HCT116 (cell line): Measurements from ENCODE around the gene KREMEN2. TPM values are rescaled to one million over a fixed set of nuclear protein-coding genes. Genes with fewer than 3 reads are reported as not detected.

Experiments
- ATAC-seq: fragments of 200-7000 bp; cut with Tn5 transposase; 2 replicates; pipeline ENCODE4 v1.9.1; 2020; ENCODE audit warnings: mild to moderate bottlenecking, moderate library complexity
- BruUV-seq: library from RNA; stranded (reverse); fragments of 400-500 nt; replicated peaks from 2 replicates; lab custom pipeline; 2021; lab: Mats Ljungman, UMichigan
- CTCF ChIA-PET: fragments of 300-600 bp; sonication (Branson Sonifier 250); formaldehyde crosslinking; loops from one replicate; lab custom pipeline; 2021; ENCODE audit warnings: antibody characterized with exemption; lab: Charles Lee
- POLR2A ChIA-PET: fragments of 300-600, 350-600 bp; sonication (Branson Sonifier 250); formaldehyde crosslinking; loops from one replicate; lab custom pipeline; 2021; ENCODE audit warnings: antibody characterized with exemption; lab: Charles Lee
- RAD21 ChIA-PET, 2 experiments: fragments of 300-600 bp; sonication (Branson Sonifier 250); formaldehyde crosslinking; loops; one replicate each; lab custom pipeline; 2023; ENCODE audit warnings: low total read pairs in 2 of 2; ENCODE audit not compliant: uncharacterized antibody in 2 of 2, unreplicated experiment in 2 of 2, low non-redundant PET in 1 of 2; lab: Charles Lee
- DNase-seq: peaks from one replicate; pipeline ENCODE4 v3.0.0-alpha.2; 2010; ENCODE audit warnings: low read depth, low spot score
- H2AFZ ChIP-seq: fragments of 200-600 bp; shearing (Covaris generic), sonication (generic); 2 replicates; pipeline ENCODE4 v1.6.1; 2017; ENCODE audit warnings: low read depth, mixed run types, mixed read lengths, antibody characterized with exemption, low read length; ENCODE audit not compliant: poor library complexity, severe bottlenecking
- H3K27ac ChIP-seq: 2 replicates; pipeline ENCODE4 v1.5.1; 2012; ENCODE audit warnings: low read depth, low read length
- H3K27me3 ChIP-seq: fragments of 200-600 bp; sonication (generic); 2 replicates; pipeline ENCODE4 v1.6.1; 2016; ENCODE audit warnings: mixed run types, low read length, mixed read lengths; ENCODE audit not compliant: insufficient read depth
- H3K36me3 ChIP-seq, 2 experiments: fragments of 200-500 bp in 1 of 2; fragments of 200-600 bp in 1 of 2; sonication (Bioruptor generic) in 1 of 2; sonication (generic) in 1 of 2; 2 replicates each; pipeline versions ENCODE4 v1.5.1 to v1.6.1; 2014 to 2016; ENCODE audit warnings: low read length in 2 of 2, inconsistent platforms in 1 of 2, mixed read lengths in 1 of 2, mixed run types in 1 of 2; ENCODE audit not compliant: insufficient read depth in 2 of 2, control insufficient read depth in 1 of 2
- H3K4me1 ChIP-seq, 2 experiments: fragments of 200-600 bp in 1 of 2; sonication (generic) in 1 of 2; 2 replicates each; pipeline versions ENCODE4 v1.5.1 to v1.6.1; 2012 to 2017; ENCODE audit warnings: low read length in 2 of 2, inconsistent platforms in 1 of 2, mild to moderate bottlenecking in 1 of 2, mixed read lengths in 1 of 2, mixed run types in 1 of 2, moderate library complexity in 1 of 2; ENCODE audit not compliant: insufficient read depth in 2 of 2, control insufficient read depth in 1 of 2
- H3K4me2 ChIP-seq: fragments of 200-600 bp; sonication (generic); 2 replicates; pipeline ENCODE4 v1.6.1; 2017; ENCODE audit warnings: mixed run types, low read length, mixed read lengths
- H3K4me3 ChIP-seq, 2 experiments: fragments of 200-600 bp in 1 of 2; sonication (generic) in 1 of 2; replicated peaks in 1 of 2; 2 replicates each; pipeline ENCODE4 v1.5.1; 2011 to 2016; ENCODE audit warnings: low read length in 2 of 2, control low read depth in 1 of 2, low read depth in 1 of 2, mild to moderate bottlenecking in 1 of 2, mixed read lengths in 1 of 2, mixed run types in 1 of 2
- H3K79me2 ChIP-seq: fragments of 200-600 bp; sonication (generic); 2 replicates; pipeline ENCODE4 v1.6.1; 2017; ENCODE audit warnings: mild to moderate bottlenecking, mixed run types, low read length, moderate library complexity, mixed read lengths; ENCODE audit not compliant: insufficient read depth
- H3K9ac ChIP-seq: fragments of 200-600 bp; sonication (generic); 2 replicates; pipeline ENCODE4 v1.6.1; 2016; ENCODE audit warnings: low read length, mixed read lengths
- H3K9me2 ChIP-seq: fragments of 200-600 bp; sonication (generic), shearing (Covaris generic); 2 replicates; pipeline ENCODE4 v1.6.1; 2017; ENCODE audit warnings: mixed run types, mild to moderate bottlenecking, moderate library complexity; ENCODE audit not compliant: insufficient read depth
- H3K9me3 ChIP-seq, 2 experiments: fragments of 200-500 bp in 1 of 2; fragments of 200-600 bp in 1 of 2; sonication (Bioruptor generic) in 1 of 2; sonication (generic) in 1 of 2; 2 replicates each; pipeline ENCODE4 v1.6.1; 2014 to 2017; ENCODE audit warnings: low read length in 2 of 2, mixed read lengths in 2 of 2, inconsistent platforms in 1 of 2, low read depth in 1 of 2, mild to moderate bottlenecking in 1 of 2, mixed run types in 1 of 2, moderate library complexity in 1 of 2; ENCODE audit not compliant: control insufficient read depth in 1 of 2, insufficient read depth in 1 of 2
- H4K20me1 ChIP-seq: fragments of 200-600 bp; sonication (generic), shearing (Covaris generic); 2 replicates; pipeline ENCODE4 v1.6.1; 2017; ENCODE audit warnings: mixed run types, mild to moderate bottlenecking, moderate library complexity; ENCODE audit not compliant: insufficient read depth
- ATF3 ChIP-seq: IDR thresholded peaks from 2 replicates; pipeline ENCODE4 v1.6.1; 2012
- CBX3 ChIP-seq: IDR thresholded peaks from 2 replicates; pipeline ENCODE4 v1.6.1; 2012; ENCODE audit warnings: low read depth
- CEBPB ChIP-seq: IDR thresholded peaks from 2 replicates; pipeline ENCODE4 v1.6.1; 2012; ENCODE audit warnings: low read depth
- CTCF ChIP-seq, 3 experiments: fragments of 200-600 bp in 1 of 3; sonication (generic) in 1 of 3; IDR thresholded peaks in 2 of 3; conservative IDR thresholded peaks in 1 of 3; 2 replicates each; pipeline ENCODE4 v1.5.1; 2012 to 2017; ENCODE audit warnings: low read depth in 2 of 3, low read length in 2 of 3, antibody characterized with exemption in 1 of 3, borderline replicate concordance in 1 of 3, control low read depth in 1 of 3, mild to moderate bottlenecking in 1 of 3, mixed read lengths in 1 of 3, mixed run types in 1 of 3, moderate library complexity in 1 of 3; ENCODE audit not compliant: insufficient read depth in 1 of 3
- EGR1 ChIP-seq: IDR thresholded peaks from 2 replicates; pipeline ENCODE4 v1.6.1; 2012; ENCODE audit warnings: low read depth
- FOSL1 ChIP-seq: IDR thresholded peaks from 2 replicates; pipeline ENCODE4 v1.6.1; 2012; ENCODE audit warnings: low read depth
- JUND ChIP-seq: IDR thresholded peaks from 2 replicates; pipeline ENCODE4 v1.6.1; 2012
- POLR2A ChIP-seq: IDR thresholded peaks from 2 replicates; pipeline ENCODE4 v1.7.0; 2011; ENCODE audit warnings: borderline replicate concordance; ENCODE audit not compliant: insufficient read depth, insufficient read length; ENCODE audit errors: extremely low read depth
- RAD21 ChIP-seq: IDR thresholded peaks from 2 replicates; pipeline ENCODE4 v1.6.1; 2012; ENCODE audit warnings: low read depth, mild to moderate bottlenecking
- SIN3A ChIP-seq: IDR thresholded peaks from 2 replicates; pipeline ENCODE4 v1.6.1; 2012; ENCODE audit warnings: low read depth
- SP1 ChIP-seq: IDR thresholded peaks from 2 replicates; pipeline ENCODE4 v1.6.1; 2012; ENCODE audit warnings: low read depth
- SRF ChIP-seq: IDR thresholded peaks from 2 replicates; pipeline ENCODE4 v1.6.1; 2012; ENCODE audit warnings: low read depth
- YY1 ChIP-seq: IDR thresholded peaks from 2 replicates; pipeline ENCODE4 v1.6.1; 2011; ENCODE audit warnings: low read length, low read depth, moderate library complexity, mild to moderate bottlenecking; ENCODE audit not compliant: insufficient replicate concordance; ENCODE audit errors: extremely low read depth
- ZNF274 ChIP-seq: fragments of 200-500 bp; sonication (Bioruptor generic); IDR thresholded peaks from 2 replicates; pipeline ENCODE4 v1.6.1; 2014; ENCODE audit warnings: mild to moderate bottlenecking, low read depth, low read length, inconsistent platforms
- intact Hi-C: fragments of 100-400 bp; cut with micrococcal nuclease; formaldehyde crosslinking; loops from 2 replicates; pipeline ENCODE4 v1.10.0; 2022
- total RNA-seq: library from RNA; stranded (reverse); gene quantifications from one replicate; pipeline ENCODE4 v1.2.1, GENCODE V29; 2021; ENCODE audit not compliant: unreplicated experiment

Gene KREMEN2
- total RNA-seq, 1 experiment from 2014 or later = 14.1 TPM

GRCh38 chr16:3015865-3016521 is 51.9 kb downstream of the KREMEN2 start:
- Histone ChIP-seq H3K9me2 (no peaks in the 10 kb centered on the region), H3K4me3 (no peak overlapping the region), H2AFZ (no peak overlapping the region), H4K20me1 (no peaks in the 10 kb centered on the region), H3K79me2 (peaks cover 6% of the 10 kb centered on the region; the same call in 1 of the 2 replicates), H3K27ac (no peak overlapping the region), H3K9me3 (no peaks in the 10 kb centered on the region), H3K4me1 (peaks cover 39 to 73% of the 10 kb centered on the region in 2 experiments), H3K9ac (no peak overlapping the region), H3K27me3 (no peaks in the 10 kb centered on the region), H3K36me3 (no peaks in the 10 kb centered on the region; a peak in 1 of 4 replicates), H3K4me2 (no peak overlapping the region)
- BruUV-seq = no TSS peak
- ATAC-seq = no peak
- intact Hi-C loops = no loop called here
- ChIA-PET RAD21 (no interaction called here), CTCF (no interaction called here), POLR2A (no interaction called here)
- no peak for TF ChIP-seq YY1
- TF ChIP-seq ATF3 = no peak
- no peak for TF ChIP-seq SIN3A
- DNase-seq = no peak

GRCh38 chr16:3017344-3017743 is 53.3 kb downstream of the KREMEN2 start:
- Histone ChIP-seq H3K36me3 (peaks cover 0 to 10% of the 10 kb centered on the region in 2 experiments; a peak in 1 of 4 replicates), H3K4me2 (no peak overlapping the region), H2AFZ (no peak overlapping the region), H3K9ac (no peak overlapping the region), H3K9me3 (no peaks in the 10 kb centered on the region), H3K9me2 (no peaks in the 10 kb centered on the region), H3K4me1 (peaks cover 33 to 70% of the 10 kb centered on the region in 2 experiments), H4K20me1 (no peaks in the 10 kb centered on the region), H3K4me3 (no peak overlapping the region), H3K27me3 (no peaks in the 10 kb centered on the region), H3K27ac (no peak overlapping the region), H3K79me2 (peaks cover 16% of the 10 kb centered on the region; the same call in 1 of the 2 replicates)
- intact Hi-C loops = no loop called here
- ChIA-PET POLR2A (interaction anchor here (8.2 kb wide), 1 partner anchor 12 kb away, joined by 188 read pairs; no protein-coding TSS in a partner anchor), CTCF (no interaction called here), RAD21 (no interaction called here)
- no peak for ATAC-seq
- no TSS peak for BruUV-seq
- DNase-seq = no peak
- TF ChIP-seq ZNF274 (no peak), CEBPB (no peak), SIN3A (no peak), CTCF (IDR thresholded peaks at IDR 0.05 in 2 of 3, conservative IDR thresholded peaks at IDR 0.05 in 1 of 3; ENCODE audit: borderline replicate concordance in 1 of 3, insufficient read depth in 1 of 3, low read depth in 2 of 3, low read length in 2 of 3) (no peak), POLR2A (no peak), JUND (no peak), ATF3 (no peak), RAD21 (no peak), EGR1 (no peak), SRF (no peak), YY1 (no peak), FOSL1 (no peak), SP1 (no peak), CBX3 (no peak)
